RWPE2 (cell line): Measurements from ENCODE around the gene SLC25A13.

Experiments used
- ATAC-seq: fragments of 200-7000 bp; cut with Tn5 transposase; 3 replicates; pipeline ENCODE4 v1.9.1; 2021; ENCODE audit warnings: low read depth
- DNase-seq: peaks from one replicate; pipeline ENCODE4 v3.0.0-alpha.2; 2020; ENCODE audit warnings: low spot score
- H3K27ac ChIP-seq: fragments of 450-650 bp; 2 replicates; pipeline ENCODE4 v1.5.1; 2017; ENCODE audit warnings: mild to moderate bottlenecking; ENCODE audit not compliant: poor library complexity, severe bottlenecking
- H3K27me3 ChIP-seq: fragments of 250-450 bp; sonication (Bioruptor Pico); 2 replicates; pipeline ENCODE4 v1.5.1; 2021; ENCODE audit warnings: mild to moderate bottlenecking, moderate library complexity; ENCODE audit not compliant: insufficient read depth, poor library complexity, severe bottlenecking
- H3K36me3 ChIP-seq: fragments of 250-450 bp; sonication (Bioruptor Pico); 2 replicates; pipeline ENCODE4 v1.5.1; 2020; ENCODE audit warnings: low read depth, mild to moderate bottlenecking, moderate library complexity
- H3K4me1 ChIP-seq: fragments of 250-450 bp; sonication (Bioruptor Pico); 2 replicates; pipeline ENCODE4 v1.5.1; 2021; ENCODE audit warnings: mild to moderate bottlenecking, moderate library complexity; ENCODE audit not compliant: insufficient read depth, poor library complexity, severe bottlenecking
- H3K4me3 ChIP-seq: fragments of 250-450 bp; sonication (Bioruptor Pico); 2 replicates; pipeline ENCODE4 v1.5.1; 2021; ENCODE audit warnings: mild to moderate bottlenecking, moderate library complexity; ENCODE audit not compliant: severe bottlenecking
- H3K9me3 ChIP-seq: fragments of 250-450 bp; sonication (Bioruptor Pico); 2 replicates; pipeline ENCODE4 v1.5.1; 2021; ENCODE audit warnings: mild to moderate bottlenecking, moderate library complexity; ENCODE audit not compliant: severe bottlenecking
- CTCF ChIP-seq: fragments of 450-650 bp; IDR thresholded peaks from one replicate; pipeline ENCODE4 v1.5.1; 2017; ENCODE audit warnings: mild to moderate bottlenecking, moderate library complexity; ENCODE audit not compliant: poor library complexity, severe bottlenecking

The SLC25A13 gene

GRCh38 chr7:96266015-96266414 lies 55.9 kb downstream of the SLC25A13 start:
- Histone ChIP-seq H3K4me1 (no peaks in the 10 kb centered on the region), H3K4me3 (no peak overlapping the region), H3K36me3 (no peaks in the 10 kb centered on the region; the same call in 1 of the 2 replicates), H3K27me3 (no peaks in the 10 kb centered on the region), H3K27ac (no peak overlapping the region), H3K9me3 (no peaks in the 10 kb centered on the region)
- TF ChIP-seq CTCF = no peak
- no peak for DNase-seq
- no peak for ATAC-seq

DNA sequence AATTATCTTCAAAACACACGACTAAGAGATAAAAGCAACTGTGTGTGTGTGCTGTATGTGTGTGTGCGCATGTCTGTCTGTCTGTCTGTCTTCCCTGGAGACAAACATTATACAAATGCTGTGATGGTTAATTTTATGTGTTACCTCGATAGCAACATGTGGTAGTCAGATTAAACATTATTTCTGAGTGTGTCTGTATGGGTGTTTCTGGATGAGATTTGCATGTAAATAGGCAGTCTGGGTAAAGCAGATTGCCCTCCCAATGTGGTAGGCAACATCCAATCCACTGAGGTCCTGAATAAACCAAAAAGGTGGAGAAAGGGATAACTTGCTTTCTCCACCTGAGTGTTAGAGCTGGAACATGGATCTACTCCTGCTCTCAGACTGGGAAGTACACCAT lies 67.9 kb downstream of the SLC25A13 start:
- Histone ChIP-seq H3K27me3 (no peaks in the 10 kb centered on the region), H3K4me3 (no peak overlapping the region), H3K9me3 (no peaks in the 10 kb centered on the region), H3K27ac (no peak overlapping the region), H3K36me3 (no peaks in the 10 kb centered on the region), H3K4me1 (no peaks in the 10 kb centered on the region)
- ATAC-seq (no peak), DNase-seq (no peak)
- no peak for TF ChIP-seq CTCF

DNA sequence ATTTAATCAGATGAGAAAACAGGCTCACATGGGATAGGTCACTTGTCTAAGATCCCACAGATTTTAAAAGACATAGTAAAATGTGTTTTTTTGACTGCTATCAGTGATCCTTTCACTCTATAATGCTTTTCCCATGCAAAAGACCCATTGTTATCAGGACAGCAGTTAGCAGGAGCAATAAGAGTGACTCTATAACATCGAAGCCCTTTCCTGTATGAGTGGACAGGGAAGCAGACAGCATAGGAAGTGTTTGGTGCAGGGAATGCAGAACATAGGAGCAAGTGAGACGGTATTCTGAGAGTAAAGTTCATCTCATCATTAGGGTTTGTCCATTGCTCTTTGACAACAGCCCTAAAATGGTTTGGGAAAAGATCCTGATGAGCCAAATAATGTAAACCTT lies 68.5 kb downstream of the SLC25A13 start:
- no peak overlapping the region for H3K27ac ChIP-seq
- H3K36me3 ChIP-seq = no peaks in the 10 kb centered on the region
- no peak for TF ChIP-seq CTCF
- H3K4me3 ChIP-seq = no peak overlapping the region
- no peaks in the 10 kb centered on the region for H3K9me3 ChIP-seq
- no peaks in the 10 kb centered on the region for H3K27me3 ChIP-seq
- no peaks in the 10 kb centered on the region for H3K4me1 ChIP-seq
- no peak for DNase-seq
- ATAC-seq = no peak

DNA sequence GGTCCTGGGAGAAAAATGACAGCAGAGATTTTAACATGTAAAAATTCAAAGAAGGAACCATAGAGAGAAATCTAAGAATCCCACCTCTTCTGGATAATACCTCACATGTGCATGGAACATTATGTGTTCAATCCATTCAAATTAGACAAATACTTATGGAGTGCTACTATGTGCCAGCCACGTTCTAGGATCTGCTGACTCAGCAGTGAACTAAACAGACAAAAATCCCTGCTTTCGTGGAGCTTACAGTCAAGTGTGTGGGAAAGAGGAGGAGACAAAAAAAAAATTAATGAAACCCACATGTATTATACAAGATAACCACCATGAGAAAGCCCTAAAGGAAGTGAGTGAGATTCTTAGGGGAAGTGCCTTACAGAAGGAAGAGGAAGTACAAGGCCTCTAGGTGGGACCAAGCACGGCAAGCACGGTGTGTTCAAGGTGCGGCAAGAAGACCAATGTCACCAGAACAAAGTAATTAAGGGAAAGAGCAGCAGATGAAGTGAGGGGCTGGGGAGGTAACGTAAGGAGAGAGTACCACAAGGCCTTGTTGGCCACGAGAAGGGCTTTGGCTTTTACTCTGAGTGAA lies 71.0 kb downstream of the SLC25A13 start:
- Histone ChIP-seq H3K27me3 (no peaks in the 10 kb centered on the region), H3K4me1 (no peaks in the 10 kb centered on the region), H3K36me3 (no peaks in the 10 kb centered on the region), H3K4me3 (no peak overlapping the region), H3K27ac (no peak overlapping the region), H3K9me3 (no peaks in the 10 kb centered on the region)
- no peak for TF ChIP-seq CTCF
- no peak for DNase-seq
- no peak for ATAC-seq

DNA sequence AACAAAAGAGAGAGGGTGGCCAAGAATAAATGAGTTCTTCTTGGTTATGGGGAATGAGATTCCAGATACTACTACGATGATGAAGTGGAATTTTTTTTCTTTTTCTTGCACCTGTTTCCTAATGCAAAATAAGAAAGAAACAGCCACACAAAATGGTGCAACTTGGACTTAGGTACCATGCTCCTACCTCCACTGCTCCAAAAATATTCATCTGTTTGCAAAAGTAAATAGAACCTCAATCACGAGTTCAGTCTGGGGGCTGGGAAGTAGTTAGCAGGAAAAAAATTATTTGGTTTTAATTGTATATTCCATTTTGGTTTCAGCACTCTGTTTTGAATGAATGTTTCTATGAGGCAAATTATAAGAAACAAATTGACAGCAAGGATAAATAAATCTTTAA lies 73.5 kb downstream of the SLC25A13 start:
- Histone ChIP-seq H3K9me3 (no peaks in the 10 kb centered on the region), H3K27ac (no peak overlapping the region), H3K36me3 (no peaks in the 10 kb centered on the region), H3K4me1 (peaks cover 4% of the 10 kb centered on the region), H3K4me3 (no peak overlapping the region), H3K27me3 (no peaks in the 10 kb centered on the region)
- no peak for TF ChIP-seq CTCF
- ATAC-seq (no peak), DNase-seq (no peak)
